CD4-positive, alpha-beta T cell (primary cell): ENCODE results near the gene CST7. TPM values are rescaled to one million over a fixed set of nuclear protein-coding genes. Genes with fewer than 3 reads are reported as not detected.

Source experiments
- ATAC-seq: fragments of 200-7000 bp; cut with Tn5 transposase; one replicate; pipeline ENCODE4 v1.10.0; 2022; ENCODE audit warnings: mild to moderate bottlenecking; ENCODE audit not compliant: poor library complexity
- CTCF ChIA-PET: fragments of 350-600 bp; sonication (Branson Sonifier 250); formaldehyde crosslinking; loops from one replicate; lab custom pipeline; 2021; ENCODE audit warnings: antibody characterized with exemption, inconsistent platforms; lab: Charles Lee
- POLR2A ChIA-PET: fragments of 350-600 bp; sonication (Branson Sonifier 250); formaldehyde crosslinking; loops from one replicate; lab custom pipeline; 2021; ENCODE audit warnings: antibody characterized with exemption, inconsistent platforms; lab: Charles Lee
- DNase-seq, 14 experiments: peaks; one replicate each; pipeline ENCODE4 v3.0.0-alpha.2; 2013 to 2020; ENCODE audit warnings: mixed read lengths in 2 of 14
- H3K27ac ChIP-seq, 2 donors: one replicate each; pipeline versions ENCODE4 v1.5.1 to v1.7.0; 2013; ENCODE audit warnings: low read length in 2 of 2, low read depth in 1 of 2, mild to moderate bottlenecking in 1 of 2
- H3K27me3 ChIP-seq, 2 experiments: 1 replicate in 1 of 2; 2 replicates in 1 of 2; pipeline versions ENCODE4 v1.6.1 to v1.7.0; 2013; ENCODE audit warnings: low read length in 2 of 2, control low read depth in 1 of 2, mild to moderate bottlenecking in 1 of 2, moderate library complexity in 1 of 2; ENCODE audit not compliant: insufficient read depth in 2 of 2, control insufficient read depth in 1 of 2
- H3K36me3 ChIP-seq: one replicate; pipeline ENCODE4 v1.6.1; 2013; ENCODE audit warnings: low read length, control low read depth; ENCODE audit not compliant: insufficient read depth
- H3K4me1 ChIP-seq: one replicate; pipeline ENCODE4 v1.6.1; 2013; ENCODE audit warnings: low read length, control low read depth; ENCODE audit not compliant: insufficient read depth
- H3K4me3 ChIP-seq: one replicate; pipeline ENCODE4 v1.5.1; 2013; ENCODE audit warnings: mild to moderate bottlenecking, low read length, moderate library complexity
- H3K9me3 ChIP-seq, 2 experiments: 1 replicate in 1 of 2; 2 replicates in 1 of 2; pipeline versions ENCODE4 v1.6.1 to v1.7.0; 2013; ENCODE audit warnings: low read length in 2 of 2, mild to moderate bottlenecking in 2 of 2, control low read depth in 1 of 2, moderate library complexity in 1 of 2; ENCODE audit not compliant: control insufficient read depth in 1 of 2, insufficient read depth in 1 of 2
- H3K27ac Mint-ChIP-seq: one replicate; pipeline ENCODE4 v1.8.0; 2020; ENCODE audit warnings: mixed read lengths
- H3K27me3 Mint-ChIP-seq: one replicate; pipeline ENCODE4 v1.8.0; 2021; ENCODE audit warnings: mixed read lengths
- H3K36me3 Mint-ChIP-seq: one replicate; pipeline ENCODE4 v1.8.0; 2021; ENCODE audit warnings: low read depth, mixed read lengths
- H3K4me1 Mint-ChIP-seq: one replicate; pipeline ENCODE4 v1.8.0; 2021; ENCODE audit warnings: low read depth, mixed read lengths
- H3K4me3 Mint-ChIP-seq: one replicate; pipeline ENCODE4 v1.8.0; 2020; ENCODE audit warnings: mild to moderate bottlenecking, mixed read lengths
- H3K9me3 Mint-ChIP-seq: one replicate; pipeline ENCODE4 v1.8.0; 2020; ENCODE audit warnings: mixed read lengths
- CTCF ChIP-seq: fragments of 200-600 bp; IDR thresholded peaks from one replicate; pipeline ENCODE4 v1.8.0; 2022; ENCODE audit warnings: antibody characterized with exemption, mild to moderate bottlenecking
- intact Hi-C, 2 experiments: fragments of 100-400 bp; cut with DNase I in 1 of 2; cut with micrococcal nuclease in 1 of 2; formaldehyde crosslinking; loops; one replicate each; pipeline versions ENCODE4 v1.15.1 to v1.9.0; 2023 to 2025; cut with DNase I, micrococcal nuclease
- total RNA-seq, 174 experiments: library from RNA in 2 of 174; stranded (reverse) in 2 of 174; gene quantifications; one replicate each; pipeline ENCODE4 v1.2.3 and lab custom pipeline; 2021 to 2026

The CST7 gene
- total RNA-seq, 2 experiments from 2014 or later, result 3.2 to 4.4 TPM

GRCh38 chr20:24977797-24978196 is 28.7 kb downstream of the CST7 start:
- no peak overlapping the region for H3K27ac Mint-ChIP-seq
- no peak overlapping the region for H3K4me3 ChIP-seq
- H3K36me3 Mint-ChIP-seq, result peaks cover 99% of the 10 kb centered on the region
- TF ChIP-seq CTCF, result no peak
- ChIA-PET POLR2A (interaction anchor here (1.8 kb wide), 1 partner anchor 15 kb away, joined by 4 read pairs; the partner anchor contains the start of gene APMAP), CTCF (no interaction called here)
- H3K27ac ChIP-seq, result no peak overlapping the region
- intact Hi-C loops, result no loop called here
- H3K4me1 Mint-ChIP-seq, result peaks cover 22% of the 10 kb centered on the region
- peaks cover 8% of the 10 kb centered on the region for H3K4me1 ChIP-seq
- no peak overlapping the region for H3K4me3 Mint-ChIP-seq
- H3K36me3 ChIP-seq, result peaks cover 81% of the 10 kb centered on the region
- ATAC-seq (no peak), DNase-seq (no peak)
- H3K27me3 Mint-ChIP-seq, result no peaks in the 10 kb centered on the region
- peaks cover 0 to 18% of the 10 kb centered on the region in 2 experiments for H3K9me3 ChIP-seq
- no peaks in the 10 kb centered on the region for H3K27me3 ChIP-seq
- peaks cover 2% of the 10 kb centered on the region for H3K9me3 Mint-ChIP-seq

GRCh38 chr20:24978513-24978912 is 29.4 kb downstream of the CST7 start:
- Mint-ChIP-seq H3K9me3 (peaks cover 2% of the 10 kb centered on the region), H3K27ac (no peak overlapping the region), H3K4me3 (no peak overlapping the region), H3K27me3 (no peaks in the 10 kb centered on the region), H3K4me1 (peaks cover 29% of the 10 kb centered on the region), H3K36me3 (peaks cover 99% of the 10 kb centered on the region)
- Histone ChIP-seq H3K9me3 (peaks cover 0 to 18% of the 10 kb centered on the region in 2 experiments), H3K4me3 (no peak overlapping the region), H3K27ac (no peak overlapping the region), H3K4me1 (peaks cover 8% of the 10 kb centered on the region), H3K36me3 (peaks cover 77% of the 10 kb centered on the region), H3K27me3 (no peaks in the 10 kb centered on the region)
- no peak for TF ChIP-seq CTCF
- ChIA-PET CTCF (no interaction called here), POLR2A (no interaction called here)
- DNase-seq (peak in 1 of 14 experiments; percentile 10), ATAC-seq (no peak)
- intact Hi-C loops, result no loop called here

- ChIA-PET POLR2A (no interaction called here), CTCF (no interaction called here)
- Mint-ChIP-seq H3K27me3 (no peaks in the 10 kb centered on the region), H3K4me3 (no peak overlapping the region), H3K27ac (no peak overlapping the region), H3K4me1 (peaks cover 36% of the 10 kb centered on the region), H3K36me3 (peaks cover 99% of the 10 kb centered on the region), H3K9me3 (peaks cover 2% of the 10 kb centered on the region)
- no peak for TF ChIP-seq CTCF
- no peak overlapping the region for H3K27ac ChIP-seq
- DNase-seq (peak in 1 of 14 experiments; percentile 25), ATAC-seq (no peak)
- H3K4me1 ChIP-seq, result peaks cover 8% of the 10 kb centered on the region
- H3K4me3 ChIP-seq, result no peak overlapping the region
- no peaks in the 10 kb centered on the region for H3K27me3 ChIP-seq
- intact Hi-C loops, result no loop called here
- H3K9me3 ChIP-seq, result peaks cover 0 to 18% of the 10 kb centered on the region in 2 experiments
- peaks cover 75% of the 10 kb centered on the region for H3K36me3 ChIP-seq
Observed at GRCh38 chr20:24979036-24979960, 30.2 kb downstream of the CST7 start.
